Melanocyte of skin (primary cell): ENCODE data around the gene CSF1R. TPM values are rescaled to one million over a fixed set of nuclear protein-coding genes. Genes with fewer than 3 reads are reported as not detected.

Source experiments
- small RNA-seq, 2 donors: library from RNA; depleted of rRNA; stranded (forward); fragments of <200 nt; gene quantifications; one replicate each; pipeline ENCODE3, GENCODE V24; 2012
- total RNA-seq, 2 donors: library from RNA; depleted of rRNA; stranded (reverse); fragments of >200 nt; gene quantifications; 2 replicates each; pipeline ENCODE4 v1.2.3, GENCODE V29; 2012

Gene CSF1R
- under 1 TPM in 1 of 2 donors, not detected in 1; 0.33 TPM for total RNA-seq

GRCh38 chr5:150085950-150086715 lies at the start of gene CSF1R:
CSF1R (minus strand) TSS chr5:150086554; CDS start chr5:150086427, 127 bp downstream.

Small RNA genes within 50 kb of the gene (small RNA-seq; reads per million reads assigned to genes)
- 0 reads per million in 2 donors for gene RF00019

Other genes starting within 250 kb of the CSF1R start
- not detected for gene PDE6A, start 141.8 kb downstream of the CSF1R start, total RNA-seq
- gene SLC26A2, start 125.8 kb downstream of the CSF1R start, total RNA-seq = 10 to 100 TPM; 33.7 to 38.3 TPM
- 1 to 10 TPM; 4.5 to 5.0 TPM for gene TIGD6, start 85.9 kb downstream of the CSF1R start, total RNA-seq
- 10 to 100 TPM; 46.5 to 66.6 TPM for gene HMGXB3, start 85.8 kb downstream of the CSF1R start, total RNA-seq
- gene PDGFRB, start 69.3 kb upstream of the CSF1R start, total RNA-seq = 1 to 10 TPM in 1 of 2 donors, under 1 TPM in 1; 0.34 to 1.3 TPM
- gene CDX1, start 80.2 kb upstream of the CSF1R start, total RNA-seq = not detected
- gene SLC6A7, start 103.5 kb upstream of the CSF1R start, total RNA-seq = not detected
- under 1 TPM; 0.33 to 0.34 TPM for gene CAMK2A, start 203.2 kb upstream of the CSF1R start, total RNA-seq
- 10 to 100 TPM; 12.7 to 31.6 TPM for gene ARSI, start 216.4 kb upstream of the CSF1R start, total RNA-seq